Esophagus muscularis mucosa (tissue), 4 donors: ENCODE measurements around the gene PTPN11. TPM values are rescaled to one million over a fixed set of nuclear protein-coding genes. Genes with fewer than 3 reads are reported as not detected.

Experiments used
- DNase-seq: peaks from one replicate; pipeline ENCODE4 v3.0.0-alpha.2; 2017; ENCODE audit errors: extremely low spot score
- H3K27ac ChIP-seq, 4 donors: fragments of 200-600 bp; sonication (generic); replicated peaks in 1 of 4; 1 replicate in 3 of 4; 2 replicates in 1 of 4; pipeline ENCODE4 v1.5.1; 2016 to 2019; ENCODE audit warnings: mild to moderate bottlenecking in 1 of 4
- H3K27me3 ChIP-seq, 4 donors: fragments of 200-600 bp; sonication (generic); one replicate each; pipeline versions ENCODE4 v1.5.1 to v1.6.0; 2016 to 2019
- H3K36me3 ChIP-seq, 4 donors: fragments of 200-600 bp; sonication (generic); one replicate each; pipeline ENCODE4 v1.5.1; 2016 to 2019
- H3K4me1 ChIP-seq, 4 donors: fragments of 200-600 bp; sonication (generic); one replicate each; pipeline ENCODE4 v1.5.1; 2016 to 2019
- H3K4me3 ChIP-seq, 4 donors: fragments of 200-600 bp; sonication (generic); 1 replicate in 2 of 4; 2 replicates in 2 of 4; pipeline ENCODE4 v1.5.1; 2016 to 2019; ENCODE audit warnings: mild to moderate bottlenecking in 4 of 4, moderate library complexity in 1 of 4
- H3K9me3 ChIP-seq, 4 donors: fragments of 200-600 bp; sonication (generic); 1 replicate in 3 of 4; 2 replicates in 1 of 4; pipeline ENCODE4 v1.5.1; 2016 to 2019
- EP300 ChIP-seq: sonication (generic); formaldehyde crosslinking; IDR thresholded peaks from one replicate; pipeline ENCODE4 v1.6.1; 2017; ENCODE audit warnings: antibody characterized with exemption
- POLR2A ChIP-seq: fragments of 450-650 bp; IDR thresholded peaks from one replicate; pipeline ENCODE4 v1.6.1; 2017; ENCODE audit warnings: antibody characterized with exemption, moderate library complexity, mild to moderate bottlenecking, low read depth
- POLR2AphosphoS5 ChIP-seq, 2 donors: sonication (generic); formaldehyde crosslinking; IDR thresholded peaks; one replicate each; pipeline ENCODE4 v1.6.1; 2017; ENCODE audit warnings: antibody characterized with exemption in 2 of 2
- WGBS: methylation state at CpG from one replicate; pipeline ENCODE4 v1.1.5; 2018; 5-methylcytosine and 5-hydroxymethylcytosine counted together
- intact Hi-C: fragments of 100-400 bp; cut with DNase I; formaldehyde crosslinking; loops from one replicate; pipeline ENCODE4 v1.15.1; 2023
- total RNA-seq, 4 donors: library from RNA; depleted of rRNA; stranded (reverse); fragments of >200 nt; gene quantifications; one replicate each; pipeline versions ENCODE4 v1.1.0 to v1.2.1, GENCODE V29; 2016
- TF ChIP-seq, protein P1 (sequence below), 3 experiments: fragments of 200-600 bp in 2 of 3; fragments of 450-650 bp in 1 of 3; sonication (generic) in 2 of 3; IDR thresholded peaks; one replicate each; pipeline ENCODE4 v1.5.1; 2017 to 2019; ENCODE audit warnings: antibody characterized with exemption in 3 of 3, mild to moderate bottlenecking in 2 of 3, moderate library complexity in 1 of 3

Gene PTPN11
- total RNA-seq, 4 donors from 2014 or later: 132 to 142 (median 139) TPM

GRCh38 chr12:112480931-112481330, 62.2 kb downstream of the PTPN11 start:
- DNase-seq: no peak
- TF ChIP-seq POLR2AphosphoS5 (IDR thresholded peaks at IDR 0.05): no peak
- no peak for TF ChIP-seq EP300
- TF ChIP-seq POLR2A: no peak
- TF ChIP-seq, protein P1, sequence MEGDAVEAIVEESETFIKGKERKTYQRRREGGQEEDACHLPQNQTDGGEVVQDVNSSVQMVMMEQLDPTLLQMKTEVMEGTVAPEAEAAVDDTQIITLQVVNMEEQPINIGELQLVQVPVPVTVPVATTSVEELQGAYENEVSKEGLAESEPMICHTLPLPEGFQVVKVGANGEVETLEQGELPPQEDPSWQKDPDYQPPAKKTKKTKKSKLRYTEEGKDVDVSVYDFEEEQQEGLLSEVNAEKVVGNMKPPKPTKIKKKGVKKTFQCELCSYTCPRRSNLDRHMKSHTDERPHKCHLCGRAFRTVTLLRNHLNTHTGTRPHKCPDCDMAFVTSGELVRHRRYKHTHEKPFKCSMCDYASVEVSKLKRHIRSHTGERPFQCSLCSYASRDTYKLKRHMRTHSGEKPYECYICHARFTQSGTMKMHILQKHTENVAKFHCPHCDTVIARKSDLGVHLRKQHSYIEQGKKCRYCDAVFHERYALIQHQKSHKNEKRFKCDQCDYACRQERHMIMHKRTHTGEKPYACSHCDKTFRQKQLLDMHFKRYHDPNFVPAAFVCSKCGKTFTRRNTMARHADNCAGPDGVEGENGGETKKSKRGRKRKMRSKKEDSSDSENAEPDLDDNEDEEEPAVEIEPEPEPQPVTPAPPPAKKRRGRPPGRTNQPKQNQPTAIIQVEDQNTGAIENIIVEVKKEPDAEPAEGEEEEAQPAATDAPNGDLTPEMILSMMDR (IDR thresholded peaks at IDR 0.05): no peak
- 94% methylated on average over 4 of the region's 4 CpGs for WGBS
- H3K9me3 ChIP-seq: no peaks in the 10 kb centered on the region
- no peaks in the 10 kb centered on the region for H3K27me3 ChIP-seq
- H3K4me1 ChIP-seq: no peaks in the 10 kb centered on the region
- no peak overlapping the region for H3K27ac ChIP-seq
- H3K36me3 ChIP-seq: peaks cover 44 to 97% (median 85%) of the 10 kb centered on the region in 4 donors
- no peak overlapping the region for H3K4me3 ChIP-seq
- intact Hi-C loops: no loop called here

DNA sequence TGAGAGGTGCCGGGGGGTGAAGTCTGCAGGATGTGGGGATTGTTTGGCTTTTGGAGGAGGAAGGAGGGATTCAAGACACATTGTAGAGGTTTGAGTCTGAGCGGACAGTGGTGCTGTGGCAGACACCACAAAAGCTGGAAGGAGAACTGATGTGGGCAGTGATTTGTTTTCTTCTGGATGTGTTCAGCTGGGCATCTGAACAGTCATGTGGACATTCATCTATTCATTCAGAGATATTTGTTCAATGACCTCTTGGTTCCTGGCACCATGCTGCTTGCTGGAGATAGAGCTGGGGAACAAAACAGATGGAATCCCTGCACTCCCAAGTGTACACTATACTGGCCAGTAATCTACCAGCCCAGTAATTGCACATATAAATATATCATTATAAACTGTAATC, 64.0 kb downstream of the PTPN11 start:
- peaks cover 0 to 5% (median under 1%) of the 10 kb centered on the region in 4 donors for H3K4me1 ChIP-seq
- 95% methylated on average over 2 of the region's 2 CpGs for WGBS
- TF ChIP-seq, protein P1 (IDR thresholded peaks at IDR 0.05): no peak
- TF ChIP-seq POLR2AphosphoS5 (IDR thresholded peaks at IDR 0.05): no peak
- no peak for TF ChIP-seq EP300
- TF ChIP-seq POLR2A: no peak
- intact Hi-C loops: no loop called here
- no peak overlapping the region for H3K4me3 ChIP-seq
- no peak overlapping the region for H3K27ac ChIP-seq
- no peaks in the 10 kb centered on the region for H3K9me3 ChIP-seq
- no peaks in the 10 kb centered on the region for H3K27me3 ChIP-seq
- no peak for DNase-seq
- peaks cover 37 to 97% (median 90%) of the 10 kb centered on the region in 4 donors for H3K36me3 ChIP-seq

- Histone ChIP-seq H3K36me3 (peaks cover 45 to 96% (median 91%) of the 10 kb centered on the region in 4 donors), H3K27ac (no peak overlapping the region), H3K4me1 (peaks cover 0 to 18% (median 11%) of the 10 kb centered on the region in 4 donors), H3K9me3 (no peaks in the 10 kb centered on the region), H3K27me3 (no peaks in the 10 kb centered on the region), H3K4me3 (no peak overlapping the region)
- intact Hi-C loops: no loop called here
- WGBS: 99% methylated on average over 11 of the region's 12 CpGs
- TF ChIP-seq EP300 (no peak), POLR2A (no peak), POLR2AphosphoS5 (IDR thresholded peaks at IDR 0.05) (no peak)
- TF ChIP-seq, protein P1 (IDR thresholded peaks at IDR 0.05): no peak
- no peak for DNase-seq
Measured at GRCh38 chr12:112486361-112486760, 67.6 kb downstream of the PTPN11 start.

GRCh38 chr12:112488257-112488876, 69.6 kb downstream of the PTPN11 start:
- Histone ChIP-seq H3K27me3 (no peaks in the 10 kb centered on the region), H3K4me1 (peaks cover 0 to 18% (median 11%) of the 10 kb centered on the region in 4 donors), H3K4me3 (no peak overlapping the region), H3K27ac (no peak overlapping the region), H3K9me3 (no peaks in the 10 kb centered on the region), H3K36me3 (peaks cover 31 to 94% (median 90%) of the 10 kb centered on the region in 4 donors)
- TF ChIP-seq EP300 (no peak), POLR2AphosphoS5 (IDR thresholded peaks at IDR 0.05) (no peak), POLR2A (no peak)
- TF ChIP-seq, protein P1 (IDR thresholded peaks at IDR 0.05): no peak
- DNase-seq: no peak
- WGBS: 41% methylated on average over 6 of the region's 6 CpGs
- intact Hi-C loops: no loop called here
